ENCODE data around the gene FMNL2.
A peak's percentile ranks its signal among the peaks of the same experiment; 100 is the strongest.

GRCh38 chr2:152505495-152505906 lies 170.5 kb downstream of the FMNL2 start:
- TF ChIP-seq POLR2AphosphoS5 (IDR thresholded peaks at IDR 0.05) = peak in 1 of 3 donors; percentile 33
- TF ChIP-seq CTCF (IDR thresholded peaks at IDR 0.05 in 8 of 11, conservative IDR thresholded peaks at IDR 0.05 in 3 of 11) = no peak

Measured in spleen (tissue), 7 donors.